Adipocyte (in vitro differentiated cells): Measurements from ENCODE around the gene SERTAD4.
A peak's percentile ranks its signal among the peaks of the same experiment; 100 is the strongest.

Experiments used
- DNase-seq: peaks from one replicate; pipeline ENCODE4 v3.0.0-alpha.2; 2015; ENCODE audit warnings: low read depth
- H3K27me3 ChIP-seq: replicated peaks from 2 replicates; pipeline ENCODE4 v1.7.0; 2013; ENCODE audit warnings: mild to moderate bottlenecking, low read length, moderate library complexity; ENCODE audit not compliant: control insufficient read depth, insufficient read depth
- H3K36me3 ChIP-seq: 2 replicates; pipeline ENCODE4 v1.7.0; 2013; ENCODE audit warnings: low read length, mild to moderate bottlenecking, moderate library complexity; ENCODE audit not compliant: control insufficient read depth, insufficient read depth, severe bottlenecking
- H3K4me1 ChIP-seq: 2 replicates; pipeline ENCODE4 v1.7.0; 2013; ENCODE audit warnings: mild to moderate bottlenecking, low read length, moderate library complexity; ENCODE audit not compliant: control insufficient read depth, insufficient read depth
- H3K4me3 ChIP-seq: 2 replicates; pipeline ENCODE4 v1.7.0; 2013; ENCODE audit warnings: mild to moderate bottlenecking, low read length, moderate library complexity
- H3K9ac ChIP-seq: 2 replicates; pipeline ENCODE4 v1.7.0; 2013; ENCODE audit warnings: mild to moderate bottlenecking, low read length, moderate library complexity
- H3K9me3 ChIP-seq: 2 replicates; pipeline ENCODE4 v1.7.0; 2013; ENCODE audit warnings: mild to moderate bottlenecking, low read length, moderate library complexity; ENCODE audit not compliant: control insufficient read depth

Gene SERTAD4

GRCh38 chr1:210291786-210292230 is 59.2 kb downstream of the SERTAD4 start:
- Histone ChIP-seq H3K9me3 (no peaks in the 10 kb centered on the region), H3K9ac (peak overlapping the region; percentile 79), H3K36me3 (no peaks in the 10 kb centered on the region), H3K4me1 (peaks cover 48% of the 10 kb centered on the region), H3K27me3 (peaks cover 8% of the 10 kb centered on the region), H3K4me3 (peak overlapping the region; percentile 70)
- peak; percentile 87 for DNase-seq

- H3K9me3 ChIP-seq, result no peaks in the 10 kb centered on the region
- peak overlapping the region; percentile 79 for H3K9ac ChIP-seq
- H3K4me3 ChIP-seq, result peak overlapping the region; percentile 70
- H3K36me3 ChIP-seq, result no peaks in the 10 kb centered on the region
- DNase-seq, result peak; percentile 95
- peaks cover 48% of the 10 kb centered on the region for H3K4me1 ChIP-seq
- peaks cover 8% of the 10 kb centered on the region for H3K27me3 ChIP-seq
Measured at GRCh38 chr1:210292231-210292871, 59.8 kb downstream of the SERTAD4 start.

DNA sequence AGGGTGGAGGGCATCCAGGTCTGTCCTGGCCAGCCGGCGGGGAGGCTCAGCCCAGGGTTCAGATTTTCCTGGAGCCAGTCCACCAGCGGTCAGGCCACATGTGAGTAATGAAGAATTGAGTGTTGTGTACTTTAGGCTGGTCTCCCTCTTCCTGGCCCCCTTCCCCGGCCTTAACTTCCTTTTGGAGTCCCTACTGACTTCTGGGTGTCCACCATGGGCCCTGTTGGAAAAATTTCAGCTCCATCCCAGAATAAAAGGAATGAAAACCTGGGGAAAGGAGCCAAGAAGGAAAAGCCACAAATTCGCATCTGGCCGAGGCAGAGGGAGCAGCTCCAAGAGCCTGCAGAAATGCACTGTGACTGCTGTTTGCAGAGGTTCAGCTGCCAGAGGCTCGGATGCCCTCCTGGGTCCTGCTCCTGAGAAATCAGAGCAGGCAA is 60.6 kb downstream of the SERTAD4 start:
- peaks cover 3% of the 10 kb centered on the region for H3K27me3 ChIP-seq
- H3K4me1 ChIP-seq, result peaks cover 48% of the 10 kb centered on the region
- peak; percentile 90 for DNase-seq
- no peaks in the 10 kb centered on the region for H3K9me3 ChIP-seq
- no peaks in the 10 kb centered on the region for H3K36me3 ChIP-seq
- peak overlapping the region; percentile 79 for H3K9ac ChIP-seq
- H3K4me3 ChIP-seq, result peak overlapping the region; percentile 70

- H3K4me3 ChIP-seq, result peak overlapping the region; percentile 4
- DNase-seq, result peak; percentile 81
Measured at GRCh38 chr1:210294999-210295745, 62.6 kb downstream of the SERTAD4 start.

More at GRCh38 chr1:210294999-210295745, 62.6 kb downstream of the SERTAD4 start:
- peaks cover under 1% of the 10 kb centered on the region for H3K27me3 ChIP-seq
- no peaks in the 10 kb centered on the region for H3K36me3 ChIP-seq
- H3K4me1 ChIP-seq, result peaks cover 48% of the 10 kb centered on the region
- H3K9me3 ChIP-seq, result no peaks in the 10 kb centered on the region
- H3K9ac ChIP-seq, result peak overlapping the region; percentile 46
